ENCODE data around the gene ATP8B3.

ATP8B3 gene

GRCh38 chr19:1789261-1790041, 22.6 kb downstream of the ATP8B3 start:
- DNase-seq = no peak

GRCh38 chr19:1787116-1787515, 25.0 kb downstream of the ATP8B3 start:
- DNase-seq = no peak

- DNase-seq = no peak
Observed at GRCh38 chr19:1786668-1787067, 25.4 kb downstream of the ATP8B3 start.

GRCh38 chr19:1785310-1785709, 26.8 kb downstream of the ATP8B3 start:
- no peak for DNase-seq

- no peak for DNase-seq
Observed at GRCh38 chr19:1783874-1784273, 28.2 kb downstream of the ATP8B3 start.

- no peak for DNase-seq
Observed at GRCh38 chr19:1783354-1783753, 28.7 kb downstream of the ATP8B3 start.

- no peak for DNase-seq
Observed at GRCh38 chr19:1782521-1782920, 29.6 kb downstream of the ATP8B3 start.

- peak; percentile 53 for DNase-seq
Observed at GRCh38 chr19:1780272-1780958, 31.7 kb downstream of the ATP8B3 start.

- DNase-seq = no peak
Observed at GRCh38 chr19:1779574-1779973, 32.5 kb downstream of the ATP8B3 start.

- DNase-seq = no peak
Observed at GRCh38 chr19:1777149-1777548, 34.9 kb downstream of the ATP8B3 start.

GRCh38 chr19:1776606-1777147, 35.4 kb downstream of the ATP8B3 start:
- peak; percentile 20 for DNase-seq

GRCh38 chr19:1775951-1776605, 36.0 kb downstream of the ATP8B3 start:
- DNase-seq = no peak

GRCh38 chr19:1774989-1775772, 36.9 kb downstream of the ATP8B3 start:
- DNase-seq = no peak

- DNase-seq = no peak
Observed at GRCh38 chr19:1773184-1773583, 38.9 kb downstream of the ATP8B3 start.

- DNase-seq = no peak
Observed at GRCh38 chr19:1770866-1771576, 41.1 kb downstream of the ATP8B3 start.

- peak; percentile 62 for DNase-seq
Observed at GRCh38 chr19:1769645-1769985, 42.5 kb downstream of the ATP8B3 start.

- DNase-seq = no peak
Observed at GRCh38 chr19:1768918-1769644, 43.0 kb downstream of the ATP8B3 start.

- DNase-seq = peak; percentile 66
Observed at GRCh38 chr19:1768248-1768647, 43.8 kb downstream of the ATP8B3 start.

GRCh38 chr19:1767464-1767933, 44.6 kb downstream of the ATP8B3 start:
- peak; percentile 85 for DNase-seq

GRCh38 chr19:1766800-1767352, 45.2 kb downstream of the ATP8B3 start:
- DNase-seq = no peak
